Epithelial cell of proximal tubule (primary cell): ENCODE measurements around the gene XBP1. TPM values are rescaled to one million over a fixed set of nuclear protein-coding genes. Genes with fewer than 3 reads are reported as not detected.

Experiments
- DNase-seq: peaks from one replicate; pipeline ENCODE4 v3.0.0-alpha.2; 2011; ENCODE audit warnings: low read depth
- H3K4me3 ChIP-seq: 2 replicates; pipeline ENCODE4 v1.5.1; 2011; ENCODE audit warnings: low read depth, mild to moderate bottlenecking, low read length
- total RNA-seq: library from RNA; depleted of rRNA; stranded (reverse); fragments of >200 nt; gene quantifications from 2 replicates; pipeline ENCODE4 v1.2.3, GENCODE V29; 2015
- TF ChIP-seq, protein P1 (sequence below): conservative IDR thresholded peaks from 2 replicates; pipeline ENCODE4 v1.5.1; 2012; ENCODE audit warnings: low read depth, mild to moderate bottlenecking, low read length

Gene XBP1
- total RNA-seq, 1 donor from 2014 or later = 153 TPM

- TF ChIP-seq, protein P1, sequence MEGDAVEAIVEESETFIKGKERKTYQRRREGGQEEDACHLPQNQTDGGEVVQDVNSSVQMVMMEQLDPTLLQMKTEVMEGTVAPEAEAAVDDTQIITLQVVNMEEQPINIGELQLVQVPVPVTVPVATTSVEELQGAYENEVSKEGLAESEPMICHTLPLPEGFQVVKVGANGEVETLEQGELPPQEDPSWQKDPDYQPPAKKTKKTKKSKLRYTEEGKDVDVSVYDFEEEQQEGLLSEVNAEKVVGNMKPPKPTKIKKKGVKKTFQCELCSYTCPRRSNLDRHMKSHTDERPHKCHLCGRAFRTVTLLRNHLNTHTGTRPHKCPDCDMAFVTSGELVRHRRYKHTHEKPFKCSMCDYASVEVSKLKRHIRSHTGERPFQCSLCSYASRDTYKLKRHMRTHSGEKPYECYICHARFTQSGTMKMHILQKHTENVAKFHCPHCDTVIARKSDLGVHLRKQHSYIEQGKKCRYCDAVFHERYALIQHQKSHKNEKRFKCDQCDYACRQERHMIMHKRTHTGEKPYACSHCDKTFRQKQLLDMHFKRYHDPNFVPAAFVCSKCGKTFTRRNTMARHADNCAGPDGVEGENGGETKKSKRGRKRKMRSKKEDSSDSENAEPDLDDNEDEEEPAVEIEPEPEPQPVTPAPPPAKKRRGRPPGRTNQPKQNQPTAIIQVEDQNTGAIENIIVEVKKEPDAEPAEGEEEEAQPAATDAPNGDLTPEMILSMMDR = no peak
Observed at GRCh38 chr22:28798810-28799605, 1.4 kb downstream of the XBP1 start.

DNA sequence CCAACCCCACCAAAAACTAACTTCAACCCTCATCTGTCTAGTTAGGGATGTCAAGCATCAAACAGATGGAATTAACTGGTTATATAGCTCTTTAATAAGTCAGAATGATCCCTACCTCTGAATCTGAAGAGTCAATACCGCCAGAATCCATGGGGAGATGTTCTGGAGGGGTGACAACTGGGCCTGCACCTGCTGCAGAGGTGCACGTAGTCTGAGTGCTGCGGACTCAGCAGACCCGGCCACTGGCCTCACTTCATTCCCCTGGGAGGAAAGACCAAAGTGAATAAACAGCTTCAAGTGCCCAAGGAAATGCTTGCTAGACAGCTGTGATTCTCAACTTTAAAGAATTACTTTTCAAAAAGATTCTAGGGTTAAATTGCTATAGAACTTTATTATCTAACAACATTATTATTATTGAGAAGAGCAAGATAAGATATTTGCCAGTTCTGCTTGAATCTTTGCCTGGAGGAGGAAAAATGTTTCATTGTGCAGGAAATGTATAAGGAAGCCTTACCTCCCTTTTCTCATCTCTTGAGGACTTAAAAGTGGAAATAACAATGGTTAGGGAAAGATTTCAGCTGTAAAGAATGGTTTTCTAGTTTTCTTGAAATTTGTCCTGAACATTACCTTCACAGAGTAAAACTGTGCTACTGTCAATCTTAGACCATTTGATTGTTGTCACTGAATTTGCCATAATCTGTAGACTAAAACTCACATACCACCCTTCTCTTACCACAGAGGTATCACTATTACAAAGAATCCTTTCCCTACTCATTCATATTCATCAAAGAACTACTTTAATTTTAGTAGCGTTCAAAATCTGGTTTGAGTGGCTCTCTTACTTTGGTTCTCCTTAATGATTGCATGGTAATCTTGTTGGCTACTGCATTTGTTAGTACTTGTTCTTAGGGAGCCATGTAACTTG is 4.2 kb downstream of the XBP1 start:
- H3K4me3 ChIP-seq = no peak overlapping the region
- TF ChIP-seq, protein P1 = no peak
- DNase-seq = no peak

More at GRCh38 chr22:28798810-28799605, 1.4 kb downstream of the XBP1 start:
- peak overlapping the region; percentile 65 for H3K4me3 ChIP-seq
- DNase-seq = peak; percentile 80

DNA sequence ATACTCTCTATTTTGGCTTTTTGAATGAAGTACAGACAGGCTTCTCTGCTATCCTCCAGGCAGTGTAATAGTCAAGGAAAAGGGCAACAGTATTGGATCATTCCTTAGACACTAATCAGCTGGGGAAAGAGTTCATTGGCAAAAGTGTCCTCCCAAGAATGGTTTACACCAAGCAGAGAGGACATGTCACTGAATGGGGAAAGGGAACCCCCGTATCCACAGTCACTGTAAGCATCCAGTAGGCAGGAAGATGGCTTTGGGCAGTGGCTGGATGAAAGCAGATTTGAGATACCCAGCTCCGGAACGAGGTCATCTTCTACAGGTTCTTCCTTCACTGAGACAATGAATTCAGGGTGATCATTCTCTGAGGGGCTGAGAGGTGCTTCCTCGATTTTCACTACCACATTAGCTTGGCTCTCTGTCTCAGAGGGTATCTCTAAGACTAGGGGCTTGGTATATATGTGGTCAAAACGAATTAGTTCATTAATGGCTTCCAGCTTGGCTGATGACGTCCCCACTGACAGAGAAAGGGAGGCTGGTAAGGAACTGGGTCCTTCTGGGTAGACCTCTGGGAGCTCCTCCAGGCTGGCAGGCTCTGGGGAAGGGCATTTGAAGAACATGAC is 5.2 kb downstream of the XBP1 start:
- TF ChIP-seq, protein P1 = no peak
- no peak overlapping the region for H3K4me3 ChIP-seq
- no peak for DNase-seq

DNA sequence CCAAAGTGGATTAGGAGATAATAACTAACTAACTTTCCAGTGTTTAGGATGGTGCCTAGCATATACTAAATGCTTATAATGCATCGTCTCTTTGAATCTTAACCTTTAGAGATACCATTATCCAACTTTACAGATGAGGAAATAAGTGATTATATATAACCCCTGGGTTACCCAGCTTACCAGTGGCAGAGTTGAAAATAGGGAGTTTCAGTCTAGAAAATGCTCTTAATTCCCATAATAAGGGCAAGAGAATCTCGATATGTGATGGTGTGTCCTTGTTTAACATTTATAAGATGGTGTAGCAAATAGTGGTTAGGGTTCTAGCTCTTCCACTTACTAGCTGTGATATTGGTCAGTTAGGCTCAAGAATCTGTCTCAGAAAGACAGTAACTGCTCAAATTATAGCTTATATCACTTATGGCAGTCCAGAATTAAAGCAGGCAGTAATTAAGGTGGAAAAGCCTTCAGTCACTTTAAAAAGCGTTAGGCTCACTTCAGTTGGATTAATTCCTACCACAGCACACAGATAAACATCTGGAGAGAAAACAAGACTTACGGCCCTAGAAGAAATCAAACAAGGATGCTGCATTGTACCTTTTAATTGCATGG is 6.3 kb downstream of the XBP1 start:
- DNase-seq = no peak
- H3K4me3 ChIP-seq = no peak overlapping the region
- TF ChIP-seq, protein P1 = no peak

- TF ChIP-seq, protein P1 = no peak
- no peak for DNase-seq
- no peak overlapping the region for H3K4me3 ChIP-seq
Observed at GRCh38 chr22:28792491-28793383, 7.6 kb downstream of the XBP1 start.
